LNCaP clone FGC (cell line): ENCODE data around the gene IL1RL2.

Experiments
- DNase-seq: peaks from one replicate; pipeline ENCODE4 v3.0.0-alpha.2; 2011; ENCODE audit warnings: low read depth
- H3K4me3 ChIP-seq: 2 replicates; pipeline ENCODE4 v1.5.1; 2011; ENCODE audit warnings: mild to moderate bottlenecking, low read depth, low read length, control low read depth
- CTCF ChIP-seq: IDR thresholded peaks from 2 replicates; pipeline ENCODE4 v1.5.1; 2012; ENCODE audit warnings: mild to moderate bottlenecking; ENCODE audit not compliant: control insufficient read depth, insufficient read depth; ENCODE audit errors: extremely low read depth

Gene IL1RL2

GRCh38 chr2:102186791-102187495 lies at the start of gene IL1RL2:
IL1RL2 (plus strand) TSS chr2:102187023; CDS start chr2:102187868, 845 bp downstream.
- no peak for TF ChIP-seq CTCF
- no peak for DNase-seq
- no peak within 1 kb of the TSS for H3K4me3 ChIP-seq

GRCh38 chr2:102137138-102137537 lies 49.7 kb upstream of the IL1RL2 start:
- no peak for TF ChIP-seq CTCF
- no peak for DNase-seq
- H3K4me3 ChIP-seq, result no peak overlapping the region

- no peak for DNase-seq
- no peak for TF ChIP-seq CTCF
- no peak overlapping the region for H3K4me3 ChIP-seq
Measured at GRCh38 chr2:102138331-102138730, 48.5 kb upstream of the IL1RL2 start.

- DNase-seq, result no peak
- no peak for TF ChIP-seq CTCF
Measured at GRCh38 chr2:102139851-102140250, 47.0 kb upstream of the IL1RL2 start.

GRCh38 chr2:102140377-102140776 lies 46.4 kb upstream of the IL1RL2 start:
- no peak overlapping the region for H3K4me3 ChIP-seq
- no peak for TF ChIP-seq CTCF
- no peak for DNase-seq

More at GRCh38 chr2:102139851-102140250, 47.0 kb upstream of the IL1RL2 start:
- H3K4me3 ChIP-seq, result no peak overlapping the region

- TF ChIP-seq CTCF, result no peak
- no peak for DNase-seq
- no peak overlapping the region for H3K4me3 ChIP-seq
Measured at GRCh38 chr2:102141011-102141943, 45.5 kb upstream of the IL1RL2 start.
